Endothelial cell of umbilical vein (primary cell): Measurements from ENCODE around the gene RUBCN. TPM values are rescaled to one million over a fixed set of nuclear protein-coding genes. Genes with fewer than 3 reads are reported as not detected.

ENCODE experiments used
- BruUV-seq: library from RNA; stranded (reverse); fragments of 400-500 nt; replicated peaks from 2 replicates; lab custom pipeline; 2021; lab: Mats Ljungman, UMichigan
- CTCF ChIA-PET: fragments of 300-600, 350-600 bp; sonication (Branson Sonifier 250); formaldehyde crosslinking; loops from one replicate; lab custom pipeline; 2021; ENCODE audit warnings: antibody characterized with exemption, inconsistent platforms; lab: Charles Lee
- POLR2A ChIA-PET: fragments of 300-600, 350-600 bp; sonication (Branson Sonifier 250); formaldehyde crosslinking; loops from one replicate; lab custom pipeline; 2021; ENCODE audit warnings: antibody characterized with exemption, inconsistent platforms; lab: Charles Lee
- DNase-seq: peaks from one replicate; pipeline ENCODE4 v3.0.0-alpha.2; 2011; ENCODE audit warnings: low read depth, low spot score
- FAIRE-seq: peaks from 2 replicates; lab custom pipeline; 2011; peaks lifted over from hg19 to GRCh38; lab: Jason Lieb, UNC
- H2AFZ ChIP-seq: 2 replicates; pipeline ENCODE4 v1.6.0; 2012; ENCODE audit warnings: low read depth, low read length, control low read depth, inconsistent platforms
- H3K27ac ChIP-seq: 2 replicates; pipeline ENCODE4 v1.5.1; 2011; ENCODE audit warnings: low read depth, mild to moderate bottlenecking, control low read depth, low read length, moderate library complexity; ENCODE audit not compliant: insufficient read depth
- H3K27me3 ChIP-seq, 2 experiments: 2 replicates each; pipeline versions ENCODE4 v1.6.0 to v1.6.1; 2011; ENCODE audit warnings: low read length in 2 of 2, mixed read lengths in 1 of 2; ENCODE audit not compliant: control insufficient read depth in 2 of 2, insufficient read depth in 2 of 2
- H3K36me3 ChIP-seq, 2 experiments: 2 replicates in 1 of 2; 3 replicates in 1 of 2; pipeline ENCODE4 v1.5.1; 2011; ENCODE audit warnings: low read length in 2 of 2, mild to moderate bottlenecking in 1 of 2, moderate library complexity in 1 of 2; ENCODE audit not compliant: control insufficient read depth in 2 of 2, insufficient read depth in 2 of 2; ENCODE audit errors: extremely low read depth in 1 of 2
- H3K4me1 ChIP-seq: 3 replicates; pipeline ENCODE4 v1.5.1; 2011; ENCODE audit warnings: mild to moderate bottlenecking, low read length; ENCODE audit not compliant: control insufficient read depth, insufficient read depth; ENCODE audit errors: extremely low read depth
- H3K4me2 ChIP-seq: 2 replicates; pipeline ENCODE4 v1.6.1; 2011; ENCODE audit warnings: low read length, control low read depth, mixed read lengths; ENCODE audit not compliant: insufficient read depth
- H3K4me3 ChIP-seq, 3 experiments: fragments of 200-600 bp in 1 of 3; sonication (generic), shearing (Covaris generic) in 1 of 3; replicated peaks in 1 of 3; 2 replicates each; pipeline ENCODE4 v1.5.1; 2011 to 2016; ENCODE audit warnings: control low read depth in 3 of 3, low read length in 3 of 3, mild to moderate bottlenecking in 2 of 3, inconsistent platforms in 1 of 3, low read depth in 1 of 3, moderate library complexity in 1 of 3; ENCODE audit not compliant: insufficient read depth in 1 of 3
- H3K79me2 ChIP-seq: 2 replicates; pipeline ENCODE4 v1.6.0; 2012; ENCODE audit warnings: low read length, inconsistent platforms; ENCODE audit not compliant: control insufficient read depth, insufficient read depth
- H3K9ac ChIP-seq: replicated peaks from 2 replicates; pipeline ENCODE3; 2011; ENCODE audit warnings: low read length, control low read depth; ENCODE audit not compliant: insufficient read depth; ENCODE audit errors: extremely low read depth
- H3K9me1 ChIP-seq: replicated peaks from 3 replicates; pipeline ENCODE4 v1.6.0; 2011; ENCODE audit warnings: mild to moderate bottlenecking, low read length; ENCODE audit not compliant: control insufficient read depth, insufficient read depth; ENCODE audit errors: extremely low read depth
- H3K9me3 ChIP-seq: replicated peaks from 2 replicates; pipeline ENCODE4 v1.5.1; 2012; ENCODE audit warnings: low read length, inconsistent platforms; ENCODE audit not compliant: control insufficient read depth, insufficient read depth
- H4K20me1 ChIP-seq: replicated peaks from 2 replicates; pipeline ENCODE3; 2011; ENCODE audit warnings: mild to moderate bottlenecking, low read length; ENCODE audit not compliant: control insufficient read depth, insufficient read depth; ENCODE audit errors: extremely low read depth
- CTCF ChIP-seq, 2 donors: IDR thresholded peaks; 1 replicate in 1 of 2; 2 replicates in 1 of 2; pipeline ENCODE4 v1.5.1; 2011; ENCODE audit warnings: low read length in 2 of 2, mild to moderate bottlenecking in 2 of 2, moderate library complexity in 2 of 2, control low read depth in 1 of 2, inconsistent platforms in 1 of 2, low read depth in 1 of 2; ENCODE audit not compliant: insufficient read depth in 1 of 2; ENCODE audit errors: extremely low read depth in 1 of 2
- FOS ChIP-seq: IDR thresholded peaks from 2 replicates; pipeline ENCODE4 v1.6.1; 2011; ENCODE audit warnings: mild to moderate bottlenecking, low read length, moderate library complexity, borderline replicate concordance; ENCODE audit not compliant: insufficient read depth
- POLR2A ChIP-seq: IDR thresholded peaks from 2 replicates; pipeline ENCODE4 v1.6.1; 2012; ENCODE audit warnings: low read depth, mild to moderate bottlenecking, control low read depth, low read length
- POLR2AphosphoS5 ChIP-seq: IDR thresholded peaks from 2 replicates; pipeline ENCODE4 v1.6.1; 2012; ENCODE audit warnings: low read depth, mild to moderate bottlenecking, control low read depth, low read length, moderate library complexity; ENCODE audit not compliant: insufficient read depth
- dilution Hi-C: fragments of 300-500 bp; cut with MboI; formaldehyde crosslinking; loops from one replicate; pipeline ENCODE4 v1.15.0; 2019; ENCODE audit warnings: low sequenced_read_pairs; ENCODE audit not compliant: extremely low pct_ligation_motif_present
- intact Hi-C: fragments of 100-400 bp; cut with micrococcal nuclease; formaldehyde crosslinking; loops from one replicate; pipeline ENCODE4 v1.10.0; 2022
- polyA plus RNA-seq, 4 experiments: library from polyadenylated mRNA; depleted of rRNA in 3 of 4; stranded (reverse) in 3 of 4; unstranded in 1 of 4; fragments of >200 nt; gene quantifications; 2 replicates each; pipeline versions ENCODE4 v1.2.1 to v1.2.3, GENCODE V29; 2011 to 2012; ENCODE audit warnings: missing spikeins in 1 of 4
- total RNA-seq: library from RNA; stranded (reverse); gene quantifications from 2 replicates; pipeline ENCODE4 v1.2.3, GENCODE V29; 2021

RUBCN gene
- total and polyA plus RNA-seq, 2 donors (not counting 3 experiments of a cell fraction or from before 2014, with no cell fraction given) = 15.0 to 25.8 TPM

- TF ChIP-seq POLR2AphosphoS5 (no peak), FOS (no peak), POLR2A (no peak), CTCF (IDR thresholded peaks at IDR 0.05; ENCODE audit: extremely low read depth in 1 of 2, insufficient read depth in 1 of 2, low read depth in 1 of 2, low read length in 2 of 2) (peak in 1 of 2 donors; percentile 24)
- CTCF ChIA-PET = interaction anchor here (0.6 to 2.4 kb wide), 4 partner anchors 14 to 151 kb away, joined by 3 to 7 read pairs (median 5); partner anchors contain the start of gene RUBCN
These were observed 13.7 kb upstream of the RUBCN start for GRCh38 chr3:197750396-197750831.

More at GRCh38 chr3:197750396-197750831, 13.7 kb upstream of the RUBCN start:
- H4K20me1 ChIP-seq = peaks cover 4% of the 10 kb centered on the region
- H3K27me3 ChIP-seq = no peaks in the 10 kb centered on the region
- DNase-seq (peak; percentile 76), FAIRE-seq (peak; percentile 73)
- H3K9ac ChIP-seq = peak overlapping the region; percentile 68
- intact Hi-C loops = loop anchor here (1.0 kb wide), 1 partner anchor 38 kb away; no protein-coding TSS in a partner anchor
- no peaks in the 10 kb centered on the region for H3K36me3 ChIP-seq
- H2AFZ ChIP-seq = peak overlapping the region; percentile 45
- H3K4me2 ChIP-seq = peak overlapping the region; percentile 93
- H3K27ac ChIP-seq = peak overlapping the region; percentile 35
- H3K4me3 ChIP-seq = peak overlapping the region; percentile 59 to 87 (median 62)
- peaks cover 13% of the 10 kb centered on the region for H3K4me1 ChIP-seq
- no TSS peak for BruUV-seq
- dilution Hi-C loops = no loop called here
- POLR2A ChIA-PET = no interaction called here
- no peaks in the 10 kb centered on the region for H3K9me1 ChIP-seq
- no peaks in the 10 kb centered on the region for H3K9me3 ChIP-seq
- peaks cover 44% of the 10 kb centered on the region for H3K79me2 ChIP-seq
